CD4-positive, alpha-beta T cell (primary cell): ENCODE data around the gene MUC21. TPM values are rescaled to one million over a fixed set of nuclear protein-coding genes. Genes with fewer than 3 reads are reported as not detected.
A peak's percentile ranks its signal among the peaks of the same experiment; 100 is the strongest.

Experiments
- ATAC-seq: fragments of 200-7000 bp; cut with Tn5 transposase; one replicate; pipeline ENCODE4 v1.10.0; 2022; ENCODE audit warnings: mild to moderate bottlenecking; ENCODE audit not compliant: poor library complexity
- CTCF ChIA-PET: fragments of 350-600 bp; sonication (Branson Sonifier 250); formaldehyde crosslinking; loops from one replicate; lab custom pipeline; 2021; ENCODE audit warnings: antibody characterized with exemption, inconsistent platforms; lab: Charles Lee
- POLR2A ChIA-PET: fragments of 350-600 bp; sonication (Branson Sonifier 250); formaldehyde crosslinking; loops from one replicate; lab custom pipeline; 2021; ENCODE audit warnings: antibody characterized with exemption, inconsistent platforms; lab: Charles Lee
- DNase-seq, 14 experiments: peaks; one replicate each; pipeline ENCODE4 v3.0.0-alpha.2; 2013 to 2020; ENCODE audit warnings: mixed read lengths in 2 of 14
- H3K27ac ChIP-seq, 2 donors: one replicate each; pipeline versions ENCODE4 v1.5.1 to v1.7.0; 2013; ENCODE audit warnings: low read length in 2 of 2, low read depth in 1 of 2, mild to moderate bottlenecking in 1 of 2
- H3K27me3 ChIP-seq, 2 experiments: 1 replicate in 1 of 2; 2 replicates in 1 of 2; pipeline versions ENCODE4 v1.6.1 to v1.7.0; 2013; ENCODE audit warnings: low read length in 2 of 2, control low read depth in 1 of 2, mild to moderate bottlenecking in 1 of 2, moderate library complexity in 1 of 2; ENCODE audit not compliant: insufficient read depth in 2 of 2, control insufficient read depth in 1 of 2
- H3K36me3 ChIP-seq: one replicate; pipeline ENCODE4 v1.6.1; 2013; ENCODE audit warnings: low read length, control low read depth; ENCODE audit not compliant: insufficient read depth
- H3K4me1 ChIP-seq: one replicate; pipeline ENCODE4 v1.6.1; 2013; ENCODE audit warnings: low read length, control low read depth; ENCODE audit not compliant: insufficient read depth
- H3K4me3 ChIP-seq: one replicate; pipeline ENCODE4 v1.5.1; 2013; ENCODE audit warnings: mild to moderate bottlenecking, low read length, moderate library complexity
- H3K9me3 ChIP-seq, 2 experiments: 1 replicate in 1 of 2; 2 replicates in 1 of 2; pipeline versions ENCODE4 v1.6.1 to v1.7.0; 2013; ENCODE audit warnings: low read length in 2 of 2, mild to moderate bottlenecking in 2 of 2, control low read depth in 1 of 2, moderate library complexity in 1 of 2; ENCODE audit not compliant: control insufficient read depth in 1 of 2, insufficient read depth in 1 of 2
- H3K27ac Mint-ChIP-seq: one replicate; pipeline ENCODE4 v1.8.0; 2020; ENCODE audit warnings: mixed read lengths
- H3K27me3 Mint-ChIP-seq: one replicate; pipeline ENCODE4 v1.8.0; 2021; ENCODE audit warnings: mixed read lengths
- H3K36me3 Mint-ChIP-seq: one replicate; pipeline ENCODE4 v1.8.0; 2021; ENCODE audit warnings: low read depth, mixed read lengths
- H3K4me1 Mint-ChIP-seq: one replicate; pipeline ENCODE4 v1.8.0; 2021; ENCODE audit warnings: low read depth, mixed read lengths
- H3K4me3 Mint-ChIP-seq: one replicate; pipeline ENCODE4 v1.8.0; 2020; ENCODE audit warnings: mild to moderate bottlenecking, mixed read lengths
- H3K9me3 Mint-ChIP-seq: one replicate; pipeline ENCODE4 v1.8.0; 2020; ENCODE audit warnings: mixed read lengths
- CTCF ChIP-seq: fragments of 200-600 bp; IDR thresholded peaks from one replicate; pipeline ENCODE4 v1.8.0; 2022; ENCODE audit warnings: antibody characterized with exemption, mild to moderate bottlenecking
- intact Hi-C, 2 experiments: fragments of 100-400 bp; cut with DNase I in 1 of 2; cut with micrococcal nuclease in 1 of 2; formaldehyde crosslinking; loops; one replicate each; pipeline versions ENCODE4 v1.15.1 to v1.9.0; 2023 to 2025; cut with DNase I, micrococcal nuclease
- total RNA-seq, 174 experiments: library from RNA in 2 of 174; stranded (reverse) in 2 of 174; gene quantifications; one replicate each; pipeline ENCODE4 v1.2.3 and lab custom pipeline; 2021 to 2026

MUC21 gene
- total RNA-seq, 2 experiments from 2014 or later: not detected

- ChIA-PET POLR2A (interaction anchor here (1.4 kb wide), 1 partner anchor 35 kb away, joined by 7 read pairs; no protein-coding TSS in a partner anchor), CTCF (no interaction called here)
- Mint-ChIP-seq H3K27me3 (no peaks in the 10 kb centered on the region), H3K27ac (peak overlapping the region; percentile 28), H3K4me1 (peaks cover 10% of the 10 kb centered on the region), H3K4me3 (peak overlapping the region; percentile 70), H3K36me3 (no peaks in the 10 kb centered on the region), H3K9me3 (no peaks in the 10 kb centered on the region)
- Histone ChIP-seq H3K4me3 (peak overlapping the region; percentile 27), H3K27me3 (no peaks in the 10 kb centered on the region), H3K27ac (no peak overlapping the region), H3K4me1 (peaks cover 12% of the 10 kb centered on the region), H3K36me3 (no peaks in the 10 kb centered on the region), H3K9me3 (no peaks in the 10 kb centered on the region)
- intact Hi-C loops: no loop called here
- DNase-seq: peak in 9 of 14 experiments; percentile 6 to 59 (median 23)
- ATAC-seq: peak; percentile 59
- no peak for TF ChIP-seq CTCF
These were observed 7.0 kb downstream of the MUC21 start for GRCh38 chr6:30990422-30991086.

DNA sequence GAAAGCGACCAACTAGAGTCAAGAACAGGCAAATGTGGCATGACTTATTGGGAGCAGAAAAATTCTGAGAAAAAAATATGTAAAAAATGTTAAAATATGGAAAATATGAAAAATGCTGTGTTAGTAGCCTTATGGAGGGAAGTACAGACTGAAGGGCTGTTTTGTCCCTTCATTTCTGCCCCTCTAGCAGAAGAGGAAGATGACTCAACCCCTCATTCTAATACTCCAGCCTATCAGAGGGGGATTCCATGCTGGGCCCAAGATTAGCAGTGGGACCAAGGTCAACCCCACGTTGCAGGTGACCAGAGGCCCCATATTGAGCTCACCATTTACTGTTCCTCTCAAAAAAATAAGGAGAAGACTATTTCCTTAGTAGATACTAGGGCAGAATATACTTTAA, 8.4 kb downstream of the MUC21 start:
- no peak for ATAC-seq
- no peaks in the 10 kb centered on the region for H3K36me3 Mint-ChIP-seq
- ChIA-PET CTCF (interaction anchor here (0.7 to 0.9 kb wide), 2 partner anchors 66 to 260 kb away, joined by 3 to 4 read pairs; no protein-coding TSS in a partner anchor), POLR2A (no interaction called here)
- H3K36me3 ChIP-seq: no peaks in the 10 kb centered on the region
- H3K9me3 Mint-ChIP-seq: no peaks in the 10 kb centered on the region
- DNase-seq: no peak
- no peak overlapping the region for H3K4me3 Mint-ChIP-seq
- no peaks in the 10 kb centered on the region for H3K9me3 ChIP-seq
- no peak overlapping the region for H3K27ac ChIP-seq
- intact Hi-C loops: no loop called here
- no peak for TF ChIP-seq CTCF
- H3K27me3 ChIP-seq: no peaks in the 10 kb centered on the region
- peaks cover 12% of the 10 kb centered on the region for H3K4me1 ChIP-seq
- no peak overlapping the region for H3K4me3 ChIP-seq
- H3K27me3 Mint-ChIP-seq: no peaks in the 10 kb centered on the region
- H3K4me1 Mint-ChIP-seq: peaks cover 10% of the 10 kb centered on the region
- no peak overlapping the region for H3K27ac Mint-ChIP-seq

- Histone ChIP-seq H3K4me3 (no peak overlapping the region), H3K36me3 (no peaks in the 10 kb centered on the region), H3K27me3 (no peaks in the 10 kb centered on the region), H3K9me3 (no peaks in the 10 kb centered on the region), H3K27ac (no peak overlapping the region), H3K4me1 (no peaks in the 10 kb centered on the region)
- Mint-ChIP-seq H3K27ac (no peak overlapping the region), H3K4me1 (no peaks in the 10 kb centered on the region), H3K4me3 (no peak overlapping the region), H3K36me3 (no peaks in the 10 kb centered on the region), H3K9me3 (no peaks in the 10 kb centered on the region), H3K27me3 (no peaks in the 10 kb centered on the region)
- POLR2A ChIA-PET: no interaction called here
- no peak for ATAC-seq
- CTCF ChIA-PET: no interaction called here
- intact Hi-C loops: no loop called here
- no peak for TF ChIP-seq CTCF
- DNase-seq: no peak
These were observed 13.8 kb downstream of the MUC21 start for GRCh38 chr6:30997301-30997700.
